K562 (cell line): ENCODE data around the gene SPATA12. TPM values are rescaled to one million over a fixed set of nuclear protein-coding genes. Genes with fewer than 3 reads are reported as not detected.

ENCODE experiments used
- HDAC2 ChIP-seq: fragments of 450-650 bp; IDR thresholded peaks from 2 replicates; pipeline ENCODE4 v1.6.1; 2016; ENCODE audit warnings: mild to moderate bottlenecking
- HNRNPH1 ChIP-seq: fragments of 200-400 bp; formaldehyde crosslinking; optimal IDR thresholded peaks from 2 replicates; pipeline ENCODE3; 2017; ENCODE audit warnings: low read depth, mild to moderate bottlenecking, low read length, moderate library complexity
- KLF1 ChIP-seq: fragments of 450-650 bp; IDR thresholded peaks from 2 replicates; pipeline ENCODE4 v1.6.1; 2016; ENCODE audit warnings: missing genetic modification characterization, missing compliant biosample characterization
- LARP7 ChIP-seq: fragments of 450-650 bp; IDR thresholded peaks from 2 replicates; pipeline ENCODE4 v1.6.1; 2016
- MTA3 ChIP-seq: fragments of 450-650 bp; formaldehyde crosslinking; IDR thresholded peaks from 2 replicates; pipeline ENCODE4 v1.6.1; 2017; ENCODE audit warnings: mild to moderate bottlenecking, borderline replicate concordance
- NCOA6 ChIP-seq: fragments of 450-650 bp; IDR thresholded peaks from 2 replicates; pipeline ENCODE4 v1.6.1; 2017; ENCODE audit warnings: mild to moderate bottlenecking
- RB1 ChIP-seq: fragments of 450-650 bp; IDR thresholded peaks from 2 replicates; pipeline ENCODE4 v1.6.1; 2017; ENCODE audit warnings: low read depth, mild to moderate bottlenecking
- SREBF2 ChIP-seq: sonication (generic); formaldehyde crosslinking; IDR thresholded peaks from 2 replicates; pipeline ENCODE4 v1.4.0; 2020; ENCODE audit warnings: mild to moderate bottlenecking, missing genetic modification reagents
- ZFX ChIP-seq: sonication (generic); formaldehyde crosslinking; IDR thresholded peaks from 2 replicates; pipeline ENCODE4 v1.8.0; 2022; ENCODE audit warnings: mild to moderate bottlenecking, missing genetic modification reagents, moderate library complexity
- polyA plus RNA-seq, 8 experiments: library from polyadenylated mRNA; depleted of rRNA in 4 of 8; stranded (reverse) in 5 of 8; unstranded in 3 of 8; fragments of >200 nt; fragmentation: Nextera tagmentation in 2 of 8; fragmentation: Illumina TruSeq in 1 of 8; extraction: Ambion mirVana in 2 of 8; extraction: Trizol in 1 of 8; gene quantifications; 2 replicates each; pipeline versions ENCODE4 v1.2.1 to v1.2.3, GENCODE V29; 2011 to 2014; ENCODE audit warnings: inconsistent platforms in 1 of 8, missing spikeins in 1 of 8
- total RNA-seq, 7 experiments: library from RNA; depleted of rRNA in 6 of 7; stranded (reverse); fragments of >200 nt in 6 of 7; fragmentation: Illumina TruSeq in 2 of 7; extraction: Trizol in 2 of 7; gene quantifications; 2 replicates each; pipeline versions ENCODE4 v1.2.1 to v1.2.3, GENCODE V29; 2011 to 2021; ENCODE audit warnings: low replicate concordance in 1 of 7
- TF ChIP-seq, protein P1 (sequence below): fragments of 250-450 bp; sonication (Bioruptor Pico); IDR thresholded peaks from 2 replicates; pipeline ENCODE4 v1.8.0; 2022; ENCODE audit warnings: moderate library complexity, mild to moderate bottlenecking, inconsistent platforms
- TF ChIP-seq, protein P2 (sequence below): fragments of 250-450 bp; sonication (Bioruptor Pico); IDR thresholded peaks from 2 replicates; pipeline ENCODE4 v1.8.0; 2022; ENCODE audit warnings: inconsistent platforms, mild to moderate bottlenecking, moderate library complexity, borderline replicate concordance
- TF ChIP-seq, protein P3 (sequence below): fragments of 250-450 bp; sonication (Bioruptor Pico); IDR thresholded peaks from 2 replicates; pipeline ENCODE4 v1.8.0; 2021; ENCODE audit warnings: moderate library complexity, mild to moderate bottlenecking, inconsistent platforms
- TF ChIP-seq, protein P4 (sequence below): sonication (generic); formaldehyde crosslinking; IDR thresholded peaks from 2 replicates; pipeline ENCODE4 v1.8.0; 2022; ENCODE audit warnings: missing genetic modification reagents, mild to moderate bottlenecking, moderate library complexity, borderline replicate concordance
- TF ChIP-seq, protein P5 (sequence below): fragments of 450-650 bp; IDR thresholded peaks from 2 replicates; pipeline ENCODE4 v1.6.1; 2016; ENCODE audit warnings: low read depth

SPATA12 gene
- total and polyA plus RNA-seq, 9 of the 15 experiments (the other 6 are each of a cell fraction or from before 2014, with no cell fraction given), result not detected

DNA sequence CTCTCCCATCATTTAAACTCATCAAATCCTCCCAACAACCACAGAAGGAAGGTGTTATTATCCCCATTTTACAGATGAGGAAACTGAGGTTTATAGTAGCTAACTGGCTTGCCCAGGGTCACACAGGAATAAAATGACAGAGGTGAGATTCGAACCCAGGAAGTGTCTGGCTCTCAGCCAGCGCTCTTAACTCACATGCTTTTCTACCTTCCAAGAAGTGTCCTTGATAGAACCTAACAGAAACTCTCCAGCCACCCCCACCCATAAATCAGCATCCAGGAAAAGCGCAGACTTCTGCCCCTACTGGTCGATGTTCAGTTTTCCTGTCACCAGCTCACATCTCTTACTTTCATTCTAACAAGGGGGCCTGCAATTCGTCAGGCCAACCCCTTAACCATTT is 51.7 kb downstream of the SPATA12 start (continued):
- TF ChIP-seq, protein P1, sequence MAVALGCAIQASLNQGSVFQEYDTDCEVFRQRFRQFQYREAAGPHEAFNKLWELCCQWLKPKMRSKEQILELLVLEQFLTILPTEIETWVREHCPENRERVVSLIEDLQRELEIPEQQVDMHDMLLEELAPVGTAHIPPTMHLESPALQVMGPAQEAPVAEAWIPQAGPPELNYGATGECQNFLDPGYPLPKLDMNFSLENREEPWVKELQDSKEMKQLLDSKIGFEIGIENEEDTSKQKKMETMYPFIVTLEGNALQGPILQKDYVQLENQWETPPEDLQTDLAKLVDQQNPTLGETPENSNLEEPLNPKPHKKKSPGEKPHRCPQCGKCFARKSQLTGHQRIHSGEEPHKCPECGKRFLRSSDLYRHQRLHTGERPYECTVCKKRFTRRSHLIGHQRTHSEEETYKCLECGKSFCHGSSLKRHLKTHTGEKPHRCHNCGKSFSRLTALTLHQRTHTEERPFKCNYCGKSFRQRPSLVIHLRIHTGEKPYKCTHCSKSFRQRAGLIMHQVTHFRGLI, result no peak
- TF ChIP-seq NCOA6, result no peak
- TF ChIP-seq RB1, result no peak
- TF ChIP-seq, protein P2, sequence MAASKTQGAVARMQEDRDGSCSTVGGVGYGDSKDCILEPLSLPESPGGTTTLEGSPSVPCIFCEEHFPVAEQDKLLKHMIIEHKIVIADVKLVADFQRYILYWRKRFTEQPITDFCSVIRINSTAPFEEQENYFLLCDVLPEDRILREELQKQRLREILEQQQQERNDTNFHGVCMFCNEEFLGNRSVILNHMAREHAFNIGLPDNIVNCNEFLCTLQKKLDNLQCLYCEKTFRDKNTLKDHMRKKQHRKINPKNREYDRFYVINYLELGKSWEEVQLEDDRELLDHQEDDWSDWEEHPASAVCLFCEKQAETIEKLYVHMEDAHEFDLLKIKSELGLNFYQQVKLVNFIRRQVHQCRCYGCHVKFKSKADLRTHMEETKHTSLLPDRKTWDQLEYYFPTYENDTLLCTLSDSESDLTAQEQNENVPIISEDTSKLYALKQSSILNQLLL (CRISPR knock-in tag), result no peak
- TF ChIP-seq ZFX (CRISPR knock-in tag), result no peak
- no peak for TF ChIP-seq HNRNPH1
- TF ChIP-seq LARP7, result no peak
- no peak for TF ChIP-seq MTA3
- TF ChIP-seq KLF1 (tag), result no peak
- TF ChIP-seq SREBF2 (CRISPR knock-in tag), result no peak
- peak; percentile 40; the same call in 1 of the 2 replicates for TF ChIP-seq HDAC2
- TF ChIP-seq, protein P3, sequence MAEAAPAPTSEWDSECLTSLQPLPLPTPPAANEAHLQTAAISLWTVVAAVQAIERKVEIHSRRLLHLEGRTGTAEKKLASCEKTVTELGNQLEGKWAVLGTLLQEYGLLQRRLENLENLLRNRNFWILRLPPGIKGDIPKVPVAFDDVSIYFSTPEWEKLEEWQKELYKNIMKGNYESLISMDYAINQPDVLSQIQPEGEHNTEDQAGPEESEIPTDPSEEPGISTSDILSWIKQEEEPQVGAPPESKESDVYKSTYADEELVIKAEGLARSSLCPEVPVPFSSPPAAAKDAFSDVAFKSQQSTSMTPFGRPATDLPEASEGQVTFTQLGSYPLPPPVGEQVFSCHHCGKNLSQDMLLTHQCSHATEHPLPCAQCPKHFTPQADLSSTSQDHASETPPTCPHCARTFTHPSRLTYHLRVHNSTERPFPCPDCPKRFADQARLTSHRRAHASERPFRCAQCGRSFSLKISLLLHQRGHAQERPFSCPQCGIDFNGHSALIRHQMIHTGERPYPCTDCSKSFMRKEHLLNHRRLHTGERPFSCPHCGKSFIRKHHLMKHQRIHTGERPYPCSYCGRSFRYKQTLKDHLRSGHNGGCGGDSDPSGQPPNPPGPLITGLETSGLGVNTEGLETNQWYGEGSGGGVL, result no peak
- TF ChIP-seq, protein P4, sequence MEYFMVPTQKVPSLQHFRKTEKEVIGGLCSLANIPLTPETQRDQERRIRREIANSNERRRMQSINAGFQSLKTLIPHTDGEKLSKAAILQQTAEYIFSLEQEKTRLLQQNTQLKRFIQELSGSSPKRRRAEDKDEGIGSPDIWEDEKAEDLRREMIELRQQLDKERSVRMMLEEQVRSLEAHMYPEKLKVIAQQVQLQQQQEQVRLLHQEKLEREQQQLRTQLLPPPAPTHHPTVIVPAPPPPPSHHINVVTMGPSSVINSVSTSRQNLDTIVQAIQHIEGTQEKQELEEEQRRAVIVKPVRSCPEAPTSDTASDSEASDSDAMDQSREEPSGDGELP, result no peak
- TF ChIP-seq, protein P5, sequence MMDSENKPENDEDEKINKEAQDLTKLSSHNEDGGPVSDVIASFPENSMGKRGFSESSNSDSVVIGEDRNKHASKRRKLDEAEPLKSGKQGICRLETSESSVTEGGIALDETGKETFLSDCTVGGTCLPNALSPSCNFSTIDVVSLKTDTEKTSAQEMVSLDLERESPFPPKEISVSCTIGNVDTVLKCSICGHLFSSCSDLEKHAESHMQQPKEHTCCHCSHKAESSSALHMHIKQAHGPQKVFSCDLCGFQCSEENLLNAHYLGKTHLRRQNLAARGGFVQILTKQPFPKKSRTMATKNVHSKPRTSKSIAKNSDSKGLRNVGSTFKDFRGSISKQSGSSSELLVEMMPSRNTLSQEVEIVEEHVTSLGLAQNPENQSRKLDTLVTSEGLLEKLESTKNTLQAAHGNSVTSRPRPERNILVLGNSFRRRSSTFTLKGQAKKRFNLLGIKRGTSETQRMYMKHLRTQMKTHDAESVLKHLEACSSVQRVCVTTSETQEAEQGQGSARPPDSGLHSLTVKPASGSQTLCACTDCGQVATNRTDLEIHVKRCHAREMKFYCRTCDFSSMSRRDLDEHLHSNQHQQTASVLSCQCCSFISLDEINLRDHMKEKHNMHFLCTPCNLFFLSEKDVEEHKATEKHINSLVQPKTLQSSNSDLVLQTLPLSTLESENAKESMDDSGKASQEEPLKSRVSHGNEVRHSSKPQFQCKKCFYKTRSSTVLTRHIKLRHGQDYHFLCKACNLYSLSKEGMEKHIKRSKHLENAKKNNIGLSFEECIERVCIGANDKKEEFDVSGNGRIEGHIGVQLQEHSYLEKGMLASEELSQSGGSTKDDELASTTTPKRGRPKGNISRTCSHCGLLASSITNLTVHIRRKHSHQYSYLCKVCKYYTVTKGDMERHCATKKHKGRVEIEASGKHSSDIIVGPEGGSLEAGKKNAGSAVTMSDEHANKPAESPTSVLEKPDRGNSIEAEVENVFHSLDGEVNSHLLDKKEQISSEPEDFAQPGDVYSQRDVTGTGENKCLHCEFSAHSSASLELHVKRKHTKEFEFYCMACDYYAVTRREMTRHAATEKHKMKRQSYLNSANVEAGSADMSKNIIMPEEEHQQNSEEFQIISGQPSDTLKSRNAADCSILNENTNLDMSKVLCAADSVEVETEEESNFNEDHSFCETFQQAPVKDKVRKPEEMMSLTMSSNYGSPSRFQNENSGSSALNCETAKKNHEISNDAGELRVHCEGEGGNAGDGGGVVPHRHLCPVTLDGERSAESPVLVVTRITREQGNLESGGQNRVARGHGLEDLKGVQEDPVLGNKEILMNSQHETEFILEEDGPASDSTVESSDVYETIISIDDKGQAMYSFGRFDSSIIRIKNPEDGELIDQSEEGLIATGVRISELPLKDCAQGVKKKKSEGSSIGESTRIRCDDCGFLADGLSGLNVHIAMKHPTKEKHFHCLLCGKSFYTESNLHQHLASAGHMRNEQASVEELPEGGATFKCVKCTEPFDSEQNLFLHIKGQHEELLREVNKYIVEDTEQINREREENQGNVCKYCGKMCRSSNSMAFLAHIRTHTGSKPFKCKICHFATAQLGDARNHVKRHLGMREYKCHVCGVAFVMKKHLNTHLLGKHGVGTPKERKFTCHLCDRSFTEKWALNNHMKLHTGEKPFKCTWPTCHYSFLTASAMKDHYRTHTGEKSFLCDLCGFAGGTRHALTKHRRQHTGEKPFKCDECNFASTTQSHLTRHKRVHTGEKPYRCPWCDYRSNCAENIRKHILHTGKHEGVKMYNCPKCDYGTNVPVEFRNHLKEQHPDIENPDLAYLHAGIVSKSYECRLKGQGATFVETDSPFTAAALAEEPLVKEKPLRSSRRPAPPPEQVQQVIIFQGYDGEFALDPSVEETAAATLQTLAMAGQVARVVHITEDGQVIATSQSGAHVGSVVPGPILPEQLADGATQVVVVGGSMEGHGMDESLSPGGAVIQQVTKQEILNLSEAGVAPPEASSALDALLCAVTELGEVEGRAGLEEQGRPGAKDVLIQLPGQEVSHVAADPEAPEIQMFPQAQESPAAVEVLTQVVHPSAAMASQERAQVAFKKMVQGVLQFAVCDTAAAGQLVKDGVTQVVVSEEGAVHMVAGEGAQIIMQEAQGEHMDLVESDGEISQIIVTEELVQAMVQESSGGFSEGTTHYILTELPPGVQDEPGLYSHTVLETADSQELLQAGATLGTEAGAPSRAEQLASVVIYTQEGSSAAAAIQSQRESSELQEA, result no peak
